Fibroblast of pulmonary artery (primary cell): ENCODE measurements around the gene CFD.

Experiments used
- DNase-seq: peaks from one replicate; pipeline ENCODE4 v3.0.0-alpha.2; 2010; ENCODE audit warnings: low read depth
- H3K4me3 ChIP-seq: replicated peaks from 2 replicates; pipeline ENCODE4 v1.5.1; 2011; ENCODE audit warnings: low read depth, mild to moderate bottlenecking, control low read depth, low read length, moderate library complexity
- CTCF ChIP-seq: IDR thresholded peaks from 2 replicates; pipeline ENCODE4 v1.5.1; 2011; ENCODE audit warnings: mild to moderate bottlenecking, control low read depth, low read length, inconsistent platforms; ENCODE audit errors: missing control alignments

CFD gene

GRCh38 chr19:901216-902092 is 42.0 kb downstream of the CFD start:
- H3K4me3 ChIP-seq, result no peak overlapping the region
- DNase-seq, result no peak
- TF ChIP-seq CTCF, result no peak

GRCh38 chr19:902093-902370 is 42.6 kb downstream of the CFD start:
- no peak for TF ChIP-seq CTCF
- no peak for DNase-seq
- no peak overlapping the region for H3K4me3 ChIP-seq

GRCh38 chr19:902446-903226 is 43.2 kb downstream of the CFD start:
- no peak for TF ChIP-seq CTCF
- no peak for DNase-seq
- no peak overlapping the region for H3K4me3 ChIP-seq

- no peak for DNase-seq
- TF ChIP-seq CTCF, result no peak
- no peak overlapping the region for H3K4me3 ChIP-seq
Observed at GRCh38 chr19:903266-903797, 43.9 kb downstream of the CFD start.

- TF ChIP-seq CTCF, result no peak
- DNase-seq, result no peak
- H3K4me3 ChIP-seq, result no peak overlapping the region
Observed at GRCh38 chr19:904545-904944, 45.1 kb downstream of the CFD start.

- no peak overlapping the region for H3K4me3 ChIP-seq
- DNase-seq, result no peak
- no peak for TF ChIP-seq CTCF
Observed at GRCh38 chr19:906480-906879, 47.0 kb downstream of the CFD start.
